DMS79 (cell line): ENCODE results near the gene TMEM203.
"Not testable (repeated sequence)": the region's sequence is repeated elsewhere in the genome, so short reads cannot be mapped to it uniquely, and the experiment has no call there.

Experiments
- DNase-seq: peaks from one replicate; lab custom pipeline; 2025; lab: John Stamatoyannopoulos, UW

The TMEM203 gene

GRCh38 chr9:137205126-137206069 lies at the start of gene TMEM203, which contains the start of gene NDOR1:
Gene TMEM203, minus strand, starts transcription at chr9:137205648. Its CDS starts 234 bp downstream, at chr9:137205414.
Gene NDOR1, plus strand, starts transcription at chr9:137205700. Its CDS starts 78 bp downstream, at chr9:137205778.
- peak; percentile 69 for DNase-seq

- DNase-seq = peak; percentile 52
Observed at GRCh38 chr9:137254624-137255447, 49.4 kb upstream of the TMEM203 start, which contains the start of gene NELFB. Gene NELFB, plus strand, starts transcription at chr9:137255327.

- DNase-seq = no peak
Observed at GRCh38 chr9:137253717-137254623, 48.5 kb upstream of the TMEM203 start.

- DNase-seq = no peak
Observed at GRCh38 chr9:137252555-137253506, 47.4 kb upstream of the TMEM203 start.

GRCh38 chr9:137251490-137252268 lies 46.2 kb upstream of the TMEM203 start:
- no peak for DNase-seq

GRCh38 chr9:137251194-137251461 lies 45.7 kb upstream of the TMEM203 start, which contains the start of gene STPG3:
Gene STPG3, plus strand, starts transcription at chr9:137251286. Its CDS starts 1 bp downstream, at chr9:137251287.
- no peak for DNase-seq

GRCh38 chr9:137250329-137251193 lies 45.1 kb upstream of the TMEM203 start:
- DNase-seq = no peak

GRCh38 chr9:137247916-137248175 lies 42.4 kb upstream of the TMEM203 start:
- DNase-seq = no peak

GRCh38 chr9:137247135-137247915 lies 41.9 kb upstream of the TMEM203 start:
- DNase-seq = peak; percentile 31

GRCh38 chr9:137245450-137246421 lies 40.3 kb upstream of the TMEM203 start:
- DNase-seq = peak; percentile 76

- DNase-seq = peak; percentile 74
Observed at GRCh38 chr9:137244486-137245449, 39.3 kb upstream of the TMEM203 start.

- no peak for DNase-seq
Observed at GRCh38 chr9:137243626-137244485, 38.4 kb upstream of the TMEM203 start.

- DNase-seq = not testable (repeated sequence)
Observed at GRCh38 chr9:137243266-137243625, 37.8 kb upstream of the TMEM203 start.

- DNase-seq = no peak
Observed at GRCh38 chr9:137242269-137243203, 37.1 kb upstream of the TMEM203 start.
